GM19351 (cell line): ENCODE data around the gene SIX2.

Source experiments
- ATAC-seq: cut with Tn5 transposase; IDR thresholded peaks from one replicate; pipeline ENCODE4 v1.9.1; 2021; ENCODE audit warnings: mild to moderate bottlenecking, moderate library complexity; ENCODE audit not compliant: unreplicated experiment

SIX2 gene

DNA sequence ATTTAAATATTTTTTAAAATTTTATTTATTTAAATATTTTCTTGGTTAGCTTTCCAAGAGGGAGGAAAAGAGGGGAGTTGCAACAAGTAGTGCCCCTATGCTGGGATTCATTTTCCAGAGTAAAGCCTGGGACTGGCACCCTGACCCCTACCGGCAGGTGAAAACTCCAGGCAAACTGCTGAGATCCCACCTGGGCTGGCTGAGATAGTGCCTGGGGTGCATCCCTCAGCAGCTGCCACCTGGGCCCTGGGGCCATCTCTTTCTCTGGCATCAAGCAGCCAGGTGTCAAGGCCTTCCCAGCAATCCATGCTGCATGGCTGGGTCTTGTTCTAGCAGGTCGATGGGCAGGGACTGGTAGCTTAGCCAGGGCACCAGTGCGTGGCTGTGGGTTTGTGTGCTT, 6.6 kb downstream of the SIX2 start:
- no peak for ATAC-seq

DNA sequence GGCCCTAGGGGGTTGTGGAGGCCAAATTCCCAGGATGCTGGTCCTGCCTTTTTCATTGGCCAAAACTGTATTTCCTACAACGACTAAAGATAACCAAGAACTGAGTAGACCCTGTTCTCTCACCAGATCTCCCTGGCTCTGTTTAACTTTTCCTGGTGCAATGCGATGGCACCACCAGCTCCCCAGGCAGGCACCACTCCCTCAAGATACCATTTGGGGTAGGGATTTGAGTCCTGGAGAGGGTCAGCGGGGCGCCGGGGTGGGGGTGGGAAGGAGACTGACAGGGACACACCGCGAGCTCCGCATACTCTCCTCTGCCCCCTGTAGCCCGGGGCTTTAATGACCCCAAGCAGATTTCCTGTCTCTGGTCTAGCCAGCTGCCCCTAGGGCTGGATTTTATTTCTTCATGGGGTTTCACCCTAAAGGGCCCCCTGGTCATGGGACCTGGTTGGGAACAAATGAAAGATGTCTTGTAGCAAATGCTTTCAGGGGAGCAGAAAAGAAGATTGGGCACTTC, 7.3 kb downstream of the SIX2 start:
- no peak for ATAC-seq

- ATAC-seq = no peak
Observed at GRCh38 chr2:45000921-45001868, 8.1 kb downstream of the SIX2 start.

DNA sequence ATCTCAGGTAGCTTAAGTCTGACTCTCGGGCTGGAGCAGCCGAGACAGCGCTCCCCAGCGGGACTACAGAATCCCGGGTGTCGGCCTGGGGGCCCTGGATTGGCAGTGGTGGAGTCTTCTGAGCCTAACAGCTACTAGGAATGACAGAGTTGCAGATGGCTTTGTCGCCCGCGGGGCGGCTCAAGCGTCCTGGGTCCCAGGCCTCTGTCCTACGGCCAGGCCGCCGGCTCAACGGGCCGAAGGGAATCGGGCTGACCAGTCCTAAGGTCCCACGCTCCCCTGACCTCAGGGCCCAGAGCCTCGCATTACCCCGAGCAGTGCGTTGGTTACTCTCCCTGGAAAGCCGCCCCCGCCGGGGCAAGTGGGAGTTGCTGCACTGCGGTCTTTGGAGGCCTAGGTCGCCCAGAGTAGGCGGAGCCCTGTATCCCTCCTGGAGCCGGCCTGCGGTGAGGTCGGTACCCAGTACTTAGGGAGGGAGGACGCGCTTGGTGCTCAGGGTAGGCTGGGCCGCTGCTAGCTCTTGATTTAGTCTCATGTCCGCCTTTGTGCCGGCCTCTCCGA, 8.8 kb downstream of the SIX2 start:
- ATAC-seq = no peak

DNA sequence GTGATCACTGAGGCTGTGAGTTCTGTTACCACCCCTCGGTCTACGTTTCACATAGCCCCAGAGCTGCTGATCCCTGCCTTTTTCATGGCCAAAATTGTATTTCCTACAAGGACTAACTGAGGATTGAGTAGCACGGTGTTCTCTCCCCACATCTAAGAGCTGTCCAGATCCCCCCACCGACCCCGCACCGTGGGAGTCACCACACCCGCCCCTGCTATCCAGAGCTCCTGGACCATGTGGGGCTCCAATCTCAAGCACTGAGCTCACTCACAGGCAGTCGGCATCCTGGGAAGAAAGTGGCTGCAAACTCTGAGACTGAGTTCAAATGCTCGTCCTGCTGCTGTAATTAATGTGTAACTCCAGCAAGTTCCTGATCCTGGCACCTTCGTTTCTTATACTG, 9.7 kb downstream of the SIX2 start:
- ATAC-seq = no peak

GRCh38 chr2:44997963-44998362, 11.3 kb downstream of the SIX2 start:
- no peak for ATAC-seq

- no peak for ATAC-seq
Observed at GRCh38 chr2:44996356-44996755, 12.9 kb downstream of the SIX2 start.

DNA sequence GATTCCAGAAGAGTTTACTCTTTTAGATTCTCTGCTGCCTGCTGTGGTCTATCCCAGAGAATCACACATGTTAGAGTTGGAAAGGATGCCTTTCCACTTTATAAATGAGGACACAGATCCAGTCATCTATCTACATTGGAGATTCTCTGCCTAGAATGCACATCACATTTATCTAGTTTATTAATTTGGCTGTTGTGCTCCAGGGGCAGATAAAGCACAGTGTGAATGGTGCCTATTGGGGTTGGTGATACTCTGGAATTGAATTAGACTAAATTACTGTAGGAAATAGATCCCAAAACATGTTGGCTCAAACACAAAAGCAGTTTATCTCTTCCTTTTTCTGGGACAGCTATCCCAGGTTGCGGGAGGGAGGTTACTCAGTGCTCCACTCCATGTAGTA, 14.9 kb downstream of the SIX2 start:
- no peak for ATAC-seq

DNA sequence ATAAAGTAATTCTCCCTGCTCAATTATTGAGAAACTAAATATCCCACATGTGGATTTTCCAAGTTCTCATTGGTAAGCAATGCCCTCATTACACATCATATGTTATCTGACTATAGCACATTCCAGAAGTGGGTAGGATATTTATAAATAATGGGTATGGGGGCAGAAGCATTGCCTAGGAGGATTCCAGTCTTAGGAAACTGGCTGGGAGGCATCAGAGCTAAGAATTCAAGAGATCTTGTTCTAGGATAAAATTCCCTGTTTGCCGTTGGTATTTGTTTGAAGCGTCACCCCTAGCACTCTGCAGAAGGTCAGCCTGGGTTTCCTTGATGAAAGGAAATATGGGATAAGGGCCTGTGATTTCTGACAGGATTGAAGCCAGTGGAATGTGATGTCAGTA, 20.1 kb downstream of the SIX2 start:
- ATAC-seq = no peak

- ATAC-seq = no peak
Observed at GRCh38 chr2:44983836-44984604, 25.2 kb downstream of the SIX2 start.

GRCh38 chr2:44981714-44982108, 27.5 kb downstream of the SIX2 start:
- no peak for ATAC-seq

DNA sequence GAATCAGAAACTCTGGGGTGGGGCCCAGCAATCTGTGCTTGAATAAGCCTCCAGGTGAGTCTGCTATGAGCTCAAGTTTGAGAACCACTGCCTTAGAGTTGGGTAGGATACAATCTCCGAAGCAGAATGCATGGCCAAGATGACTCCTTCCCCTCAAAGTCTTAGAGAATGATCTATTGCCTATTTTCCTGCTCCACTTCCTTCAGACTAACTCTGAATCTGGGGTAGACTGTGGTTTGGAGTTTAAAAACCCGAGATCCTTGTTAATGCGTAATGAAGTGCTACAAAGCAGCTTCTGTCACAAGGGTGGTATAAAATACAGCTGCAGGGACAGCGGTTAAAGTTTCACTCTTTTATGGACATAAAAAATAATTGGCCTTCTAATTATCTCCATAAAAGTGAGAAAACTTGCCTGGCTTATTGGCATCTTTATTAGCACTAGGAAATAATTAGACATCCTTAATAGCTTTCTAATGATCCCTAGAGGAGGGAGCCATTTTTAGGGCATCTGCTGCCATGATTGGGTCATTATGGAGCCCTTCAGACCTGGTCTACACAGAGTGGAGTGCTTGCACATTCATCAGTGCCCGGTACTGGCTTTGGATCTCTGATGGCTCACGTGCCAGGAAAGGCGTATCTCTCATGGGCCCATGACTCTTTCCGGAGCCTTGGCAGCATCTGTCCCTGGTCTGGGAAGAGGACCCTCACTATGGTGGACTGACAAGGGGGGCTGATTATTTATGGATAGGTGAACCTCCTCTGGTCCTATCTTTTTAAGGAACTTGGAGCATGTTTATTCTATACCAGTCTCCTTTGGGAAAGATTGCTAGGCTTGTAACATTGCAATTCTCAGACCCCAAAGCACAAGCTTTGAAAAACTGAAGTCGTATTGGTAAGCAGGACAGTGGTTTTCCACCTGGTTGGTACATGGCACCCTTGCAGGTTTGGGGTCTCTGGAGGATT, 28.2 kb downstream of the SIX2 start:
- ATAC-seq = no peak

DNA sequence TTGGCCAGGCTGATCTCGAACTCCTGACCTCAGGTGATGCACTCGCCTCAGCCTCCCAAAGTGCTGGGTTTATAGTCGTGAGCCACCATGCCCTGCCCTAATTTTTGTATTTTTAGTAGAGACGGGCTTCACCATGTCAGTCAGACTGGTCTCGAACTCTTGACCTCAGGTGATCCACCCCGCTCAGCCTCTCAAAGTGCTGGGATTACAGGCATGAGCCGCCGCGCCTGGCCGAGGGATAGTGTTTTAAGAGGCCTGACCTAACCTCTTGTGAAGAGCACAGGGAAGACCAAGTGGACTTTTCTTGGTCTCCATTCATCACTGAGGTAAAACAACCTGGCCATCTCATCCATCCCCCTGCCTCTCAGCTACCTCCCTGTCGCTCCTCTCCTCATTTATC, 29.7 kb downstream of the SIX2 start:
- ATAC-seq = no peak

- ATAC-seq = no peak
Observed at GRCh38 chr2:44975571-44976450, 33.4 kb downstream of the SIX2 start.

- no peak for ATAC-seq
Observed at GRCh38 chr2:44974064-44974715, 35.1 kb downstream of the SIX2 start.

- no peak for ATAC-seq
Observed at GRCh38 chr2:44972771-44973535, 36.3 kb downstream of the SIX2 start.

GRCh38 chr2:44970846-44971450, 38.3 kb downstream of the SIX2 start:
- ATAC-seq = no peak

- no peak for ATAC-seq
Observed at GRCh38 chr2:44969936-44970335, 39.3 kb downstream of the SIX2 start.
